Sigmoid colon (tissue), 7 donors: ENCODE data around the gene TRH. TPM values are rescaled to one million over a fixed set of nuclear protein-coding genes. Genes with fewer than 3 reads are reported as not detected.
A peak's percentile ranks its signal among the peaks of the same experiment; 100 is the strongest.
"Not testable (repeated sequence)": the region's sequence is repeated elsewhere in the genome, so short reads cannot be mapped to it uniquely, and the experiment has no call there.

Experiments
- DNase-seq: peaks from one replicate; pipeline ENCODE4 v3.0.0-alpha.2; 2019
- H3K27ac ChIP-seq, 4 donors: fragments of 200-600 bp; sonication (generic); one replicate each; pipeline ENCODE4 v1.5.1; 2016 to 2019; ENCODE audit warnings: mild to moderate bottlenecking in 1 of 4
- H3K27me3 ChIP-seq, 3 donors: fragments of 200-600 bp; sonication (generic); one replicate each; pipeline ENCODE4 v1.5.1; 2019; ENCODE audit warnings: mild to moderate bottlenecking in 1 of 3
- H3K36me3 ChIP-seq, 4 donors: fragments of 200-600 bp; sonication (generic); one replicate each; pipeline ENCODE4 v1.5.1; 2016 to 2019
- H3K4me1 ChIP-seq, 4 donors: fragments of 200-600 bp; sonication (generic); one replicate each; pipeline ENCODE4 v1.5.1; 2017 to 2019
- H3K4me3 ChIP-seq, 4 donors: fragments of 200-600 bp; sonication (generic); one replicate each; pipeline ENCODE4 v1.5.1; 2017 to 2019; ENCODE audit warnings: mild to moderate bottlenecking in 2 of 4, moderate library complexity in 1 of 4
- H3K9me3 ChIP-seq, 4 donors: fragments of 200-600 bp in 3 of 4; sonication (generic) in 3 of 4; one replicate each; pipeline versions ENCODE4 v1.5.1 to v1.6.1; 2013 to 2019
- CTCF ChIP-seq, 4 experiments: fragments of 450-650 bp in 3 of 4; fragments of 200-600 bp in 1 of 4; IDR thresholded peaks; one replicate each; pipeline ENCODE4 v1.5.1; 2016 to 2019; ENCODE audit warnings: antibody characterized with exemption in 4 of 4, mild to moderate bottlenecking in 3 of 4, moderate library complexity in 2 of 4
- EP300 ChIP-seq, 4 donors: sonication (generic); formaldehyde crosslinking; IDR thresholded peaks; one replicate each; pipeline ENCODE4 v1.6.1; 2017; ENCODE audit warnings: antibody characterized with exemption in 4 of 4
- POLR2A ChIP-seq, 2 donors: fragments of 450-650 bp; IDR thresholded peaks; one replicate each; pipeline ENCODE4 v1.6.1; 2016; ENCODE audit warnings: antibody characterized with exemption in 2 of 2, mild to moderate bottlenecking in 2 of 2, moderate library complexity in 2 of 2
- POLR2AphosphoS5 ChIP-seq, 4 donors: sonication (generic); formaldehyde crosslinking; IDR thresholded peaks; one replicate each; pipeline ENCODE4 v1.6.1; 2017; ENCODE audit warnings: antibody characterized with exemption in 4 of 4
- WGBS, 2 donors: extraction: QIAGEN DNeasy Blood & Tissue Kit; methylation state at CpG; one replicate each; pipeline ENCODE4 v1.1.7; 2013; 5-methylcytosine and 5-hydroxymethylcytosine counted together
- intact Hi-C: fragments of 100-400 bp; cut with DNase I; formaldehyde crosslinking; loops from one replicate; pipeline ENCODE4 v1.15.1; 2023
- polyA plus RNA-seq, 3 donors: library from polyadenylated mRNA; stranded (reverse); fragments of 200-250 nt; gene quantifications; one replicate each; pipeline ENCODE4 v1.2.3, GENCODE V29; 2013
- total RNA-seq, 4 donors: library from RNA; depleted of rRNA; stranded (reverse); fragments of >200 nt; gene quantifications; one replicate each; pipeline ENCODE4 v1.1.0, GENCODE V29; 2016
- donor health status: healthy with polysubstance abuse.
- donor health status: Bipolar disorder and iron deficiency.
- donor health status: healthy.

The TRH gene
- total and polyA plus RNA-seq, 7 donors, result 0.03 TPM; not detected in 6

DNA sequence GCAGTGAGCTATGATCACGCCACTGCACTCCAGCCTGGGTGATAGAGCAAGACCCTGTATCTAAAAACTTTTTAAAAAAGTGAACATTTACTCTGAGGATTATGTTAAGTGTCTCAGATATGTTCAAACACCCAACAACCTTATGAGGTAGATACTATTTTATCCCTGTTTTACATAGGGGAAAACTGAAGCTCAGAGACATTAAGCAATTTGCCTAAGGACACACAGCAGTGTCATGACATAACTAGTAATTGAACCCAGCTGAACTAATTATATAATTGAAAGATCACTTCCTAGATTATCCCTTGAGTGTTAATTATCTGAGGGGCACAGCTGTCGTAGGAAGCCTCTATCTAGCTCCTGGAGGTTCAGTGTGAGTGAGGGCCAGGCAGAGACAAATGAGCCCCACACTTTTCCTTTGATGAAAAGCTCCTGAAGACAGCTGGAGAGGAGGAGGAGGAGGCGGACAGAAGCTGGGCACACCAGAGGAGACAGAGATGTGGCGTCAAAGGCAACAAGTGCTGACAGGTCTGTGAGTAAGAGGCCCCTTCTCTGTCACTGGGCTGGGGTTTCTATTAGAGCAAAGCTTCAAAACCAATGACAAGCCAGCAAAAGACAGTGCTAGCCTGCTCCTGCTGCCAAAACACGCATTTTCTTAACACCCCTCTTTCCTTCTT is 20.5 kb downstream of the TRH start:
- WGBS, 2 donors, result 79 to 81% methylated on average over 5 of the region's 5 CpGs
- no peaks in the 10 kb centered on the region for H3K36me3 ChIP-seq
- no peak overlapping the region for H3K27ac ChIP-seq
- no peaks in the 10 kb centered on the region for H3K9me3 ChIP-seq
- H3K4me3 ChIP-seq, result no peak overlapping the region
- no peak for DNase-seq
- no peaks in the 10 kb centered on the region for H3K27me3 ChIP-seq
- intact Hi-C loops, result no loop called here
- no peaks in the 10 kb centered on the region for H3K4me1 ChIP-seq
- TF ChIP-seq CTCF (IDR thresholded peaks at IDR 0.05) (no peak), POLR2A (IDR thresholded peaks at IDR 0.05) (no peak), EP300 (IDR thresholded peaks at IDR 0.05) (no peak), POLR2AphosphoS5 (IDR thresholded peaks at IDR 0.05) (no peak)

- 85 to 93% methylated on average over 4 of the region's 4 CpGs for WGBS, 2 donors
- H3K4me1 ChIP-seq, result no peaks in the 10 kb centered on the region
- H3K27ac ChIP-seq, result no peak overlapping the region
- TF ChIP-seq POLR2AphosphoS5 (IDR thresholded peaks at IDR 0.05), result no peak
- TF ChIP-seq POLR2A (IDR thresholded peaks at IDR 0.05), result no peak
- no peak for TF ChIP-seq CTCF (IDR thresholded peaks at IDR 0.05)
- no peak for TF ChIP-seq EP300 (IDR thresholded peaks at IDR 0.05)
- intact Hi-C loops, result no loop called here
- no peaks in the 10 kb centered on the region for H3K36me3 ChIP-seq
- H3K9me3 ChIP-seq, result no peaks in the 10 kb centered on the region
- no peak overlapping the region for H3K4me3 ChIP-seq
- H3K27me3 ChIP-seq, result no peaks in the 10 kb centered on the region
- no peak for DNase-seq
Observed at GRCh38 chr3:129996073-129996472, 21.6 kb downstream of the TRH start.

DNA sequence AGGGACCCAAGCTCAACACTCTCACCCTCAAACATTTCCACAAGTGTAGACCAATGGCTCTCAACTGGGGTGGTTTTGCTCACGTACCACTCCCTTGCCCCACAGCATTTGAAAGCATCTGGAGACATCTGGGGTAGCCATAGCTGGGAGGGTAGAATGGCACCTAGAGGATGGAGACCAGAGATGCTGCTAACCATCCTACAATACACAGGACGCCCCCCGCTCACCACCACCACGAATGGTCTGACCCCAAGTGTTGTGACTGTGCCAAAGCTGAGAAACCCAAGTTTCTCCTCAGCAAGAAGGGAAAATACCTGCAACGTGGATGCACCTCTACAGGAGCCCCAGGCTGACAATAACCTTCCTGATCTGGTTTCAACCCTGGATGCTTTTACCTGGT is 24.7 kb downstream of the TRH start:
- H3K27me3 ChIP-seq, H3K36me3 ChIP-seq, H3K4me1 ChIP-seq, H3K9me3 ChIP-seq, intact Hi-C loops, H3K4me3 ChIP-seq, DNase-seq, H3K27ac ChIP-seq: not testable (repeated sequence)
- 66 to 75% methylated on average over 5 of the region's 5 CpGs for WGBS, 2 donors

DNA sequence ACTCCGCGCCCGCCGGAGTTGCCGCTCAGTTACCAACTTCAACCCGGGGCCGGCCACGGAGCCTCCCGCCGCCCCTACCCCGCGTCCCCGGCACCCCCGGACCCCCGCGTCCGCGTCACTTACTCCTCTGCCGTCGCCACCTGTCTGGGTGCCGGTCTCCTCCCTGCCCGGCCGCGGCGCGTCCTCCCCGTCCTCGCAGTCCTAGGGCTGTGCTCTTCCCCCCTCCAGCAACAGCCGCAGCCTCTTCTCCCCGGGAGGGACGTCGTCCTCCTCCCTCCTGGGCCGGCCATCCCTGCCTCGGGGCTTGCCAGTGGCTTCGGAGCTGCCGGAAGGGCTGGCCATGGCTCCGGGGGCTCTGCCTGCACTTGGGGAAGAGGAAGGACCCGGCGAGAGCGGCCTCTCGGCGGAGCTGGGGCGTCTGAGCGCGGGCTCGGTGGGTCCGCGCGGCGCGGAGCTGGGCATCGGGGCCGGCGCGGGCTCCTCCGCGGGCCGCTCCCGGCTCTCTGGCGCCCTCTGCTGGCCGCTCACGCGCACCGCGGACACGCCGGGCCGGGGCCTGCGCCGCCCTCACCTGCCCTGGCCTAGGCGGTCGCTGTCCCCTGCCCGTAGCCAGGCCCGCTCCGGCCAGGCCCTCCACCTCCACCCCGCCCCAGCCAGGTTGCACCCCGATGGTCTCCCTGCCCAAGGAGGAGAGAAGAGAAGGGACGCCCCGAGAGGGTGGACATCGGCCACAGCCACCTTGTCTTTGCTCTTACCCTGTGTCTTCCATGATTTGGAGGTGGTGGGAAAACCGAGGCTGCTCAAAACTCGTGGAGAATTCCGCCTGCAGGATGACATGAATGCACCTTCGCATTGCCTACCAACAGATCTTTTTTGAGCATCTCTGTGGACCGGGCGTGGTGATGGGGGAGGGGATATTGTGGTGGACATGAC is 28.4 kb downstream of the TRH start:
- intact Hi-C loops, result loop anchor here (2.0 to 10.0 kb wide), 2 partner anchors 60 to 378 kb away; no protein-coding TSS in a partner anchor
- Histone ChIP-seq H3K27me3 (peaks cover 0 to 10% (median 0%) of the 10 kb centered on the region in 3 donors), H3K27ac (peak overlapping the region in 1 of 4 donors; percentile 51), H3K4me3 (peak overlapping the region; percentile 38 to 54 (median 49))
- not testable (repeated sequence) for DNase-seq, H3K36me3 ChIP-seq, H3K9me3 ChIP-seq, H3K4me1 ChIP-seq
- peak in 2 of 4 experiments; percentile 22 to 65 for TF ChIP-seq CTCF (IDR thresholded peaks at IDR 0.05)
- 3 to 4% methylated on average over 79 to 82 of the region's 86 CpGs for WGBS, 2 donors

DNA sequence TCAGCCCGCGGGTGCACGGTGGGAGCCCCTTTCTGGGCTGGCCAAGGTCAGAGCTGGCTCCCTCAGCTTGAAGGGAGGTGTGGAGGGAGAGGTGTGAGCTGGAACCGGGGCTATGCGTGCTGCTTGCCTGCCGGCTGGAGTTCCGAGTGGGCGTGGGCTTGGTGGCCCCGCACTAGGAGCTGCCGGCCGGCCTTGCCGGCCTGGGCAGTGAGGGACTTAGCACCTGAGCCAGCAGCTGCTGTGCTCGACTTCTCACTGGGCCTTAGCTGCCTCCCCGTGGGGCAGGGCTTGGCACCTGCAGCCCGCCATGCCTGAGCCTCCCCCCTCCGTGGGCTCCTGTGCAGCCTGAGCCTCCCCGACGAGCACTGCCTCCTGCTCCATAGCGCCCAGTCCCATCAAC is 36.0 kb downstream of the TRH start:
- TF ChIP-seq POLR2A (IDR thresholded peaks at IDR 0.05) (no peak), EP300 (IDR thresholded peaks at IDR 0.05) (no peak), POLR2AphosphoS5 (IDR thresholded peaks at IDR 0.05) (no peak)
- no peak overlapping the region for H3K27ac ChIP-seq
- no peak for DNase-seq
- H3K4me3 ChIP-seq, result no peak overlapping the region
- H3K36me3 ChIP-seq, result no peaks in the 10 kb centered on the region
- WGBS, 2 donors, result 89 to 90% methylated on average over 19 of the region's 19 CpGs
- H3K9me3 ChIP-seq, result no peaks in the 10 kb centered on the region
- intact Hi-C loops, result no loop called here
- H3K27me3 ChIP-seq, result peaks cover 0 to 3% (median 0%) of the 10 kb centered on the region in 3 donors
- no peaks in the 10 kb centered on the region for H3K4me1 ChIP-seq

DNA sequence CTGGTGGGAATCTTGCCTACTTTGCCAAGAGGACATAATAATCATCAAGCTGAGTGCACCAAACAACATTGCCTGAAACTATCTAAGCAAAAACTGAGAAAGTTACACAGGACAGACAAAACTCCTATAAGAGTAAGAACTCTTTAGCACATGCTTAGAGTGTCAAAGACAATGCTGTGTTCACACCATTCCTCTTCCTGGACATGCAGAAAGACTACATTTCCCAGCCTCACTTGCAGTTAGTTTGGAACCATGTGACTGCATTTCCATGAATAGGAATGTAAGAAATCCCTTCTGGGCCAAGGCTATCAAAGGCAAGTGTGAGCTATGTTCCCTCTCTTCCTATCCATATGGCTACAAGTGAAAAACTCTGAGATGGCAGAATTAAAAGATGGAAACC is 37.6 kb downstream of the TRH start:
- H3K27me3 ChIP-seq, H3K27ac ChIP-seq, DNase-seq, intact Hi-C loops, H3K4me3 ChIP-seq, H3K9me3 ChIP-seq, H3K4me1 ChIP-seq, H3K36me3 ChIP-seq: not testable (repeated sequence)

DNA sequence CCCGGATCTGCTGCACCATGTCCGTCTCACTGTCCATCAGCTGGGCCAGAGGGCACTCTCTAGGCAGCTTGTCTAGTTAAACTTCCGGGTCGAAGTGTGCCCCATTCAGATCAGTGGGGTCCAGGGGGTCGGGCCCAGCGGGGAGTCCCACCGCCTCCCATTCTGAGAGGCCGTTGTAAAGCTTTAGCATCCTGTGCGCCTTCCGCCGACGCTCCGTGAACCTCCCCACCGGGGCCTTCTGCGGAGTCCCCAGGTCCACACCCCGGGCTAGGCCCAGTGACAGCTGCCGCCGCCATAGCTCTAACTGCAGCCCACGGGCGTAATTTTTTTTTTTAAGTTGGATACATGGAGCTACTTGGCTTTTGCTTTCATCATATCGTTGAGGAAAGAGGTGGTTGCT is 38.7 kb downstream of the TRH start:
- H3K27ac ChIP-seq, H3K4me3 ChIP-seq, H3K27me3 ChIP-seq, DNase-seq, H3K36me3 ChIP-seq, H3K9me3 ChIP-seq, intact Hi-C loops, H3K4me1 ChIP-seq: not testable (repeated sequence)
- WGBS, 2 donors, result 93% methylated on average over 21 of the region's 21 CpGs
